Measurements from ENCODE around the gene RAMP1.

Gene RAMP1

GRCh38 chr2:237920673-237921072 is 61.2 kb downstream of the RAMP1 start:
- no peak for DNase-seq (ENCODE audit: extremely low spot score)
- ChIA-PET POLR2A (no interaction called here), CTCF (no interaction called here)
- TF ChIP-seq L3MBTL2 (conservative IDR thresholded peaks at IDR 0.05) (no peak; the same call in 1 of the 2 replicates), FOXK2 (IDR thresholded peaks at IDR 0.05) (no peak), NFRKB (IDR thresholded peaks at IDR 0.05) (no peak), TARDBP (IDR thresholded peaks at IDR 0.05) (no peak), ZNF384 (IDR thresholded peaks at IDR 0.05) (no peak), SP1 (IDR thresholded peaks at IDR 0.05) (no peak), ARNT (IDR thresholded peaks at IDR 0.05) (no peak), CTBP1 (IDR thresholded peaks at IDR 0.05; ENCODE audit: borderline replicate concordance) (no peak), FOXA1 (IDR thresholded peaks at IDR 0.05) (no peak), ELF4 (IDR thresholded peaks at IDR 0.05) (no peak), HDGF (IDR thresholded peaks at IDR 0.05; ENCODE audit: borderline replicate concordance) (no peak), FOXM1 (IDR thresholded peaks at IDR 0.05; ENCODE audit: borderline replicate concordance) (no peak), PKNOX1 (IDR thresholded peaks at IDR 0.05) (no peak), BHLHE40 (IDR thresholded peaks at IDR 0.05; ENCODE audit: borderline replicate concordance) (no peak), SUZ12 (IDR thresholded peaks at IDR 0.05) (no peak)

GRCh38 chr2:237921967-237922492 is 62.6 kb downstream of the RAMP1 start:
- CTCF ChIA-PET, result no interaction called here
- TF ChIP-seq TARDBP (IDR thresholded peaks at IDR 0.05) (no peak), PKNOX1 (IDR thresholded peaks at IDR 0.05) (no peak), BHLHE40 (IDR thresholded peaks at IDR 0.05; ENCODE audit: borderline replicate concordance) (no peak), ARNT (IDR thresholded peaks at IDR 0.05) (no peak), FOXM1 (IDR thresholded peaks at IDR 0.05; ENCODE audit: borderline replicate concordance) (no peak), NFRKB (IDR thresholded peaks at IDR 0.05) (no peak), CTBP1 (IDR thresholded peaks at IDR 0.05; ENCODE audit: borderline replicate concordance) (no peak), FOXK2 (IDR thresholded peaks at IDR 0.05) (no peak), LEF1 (IDR thresholded peaks at IDR 0.05; ENCODE audit: borderline replicate concordance) (no peak), SUZ12 (IDR thresholded peaks at IDR 0.05) (no peak), SP1 (IDR thresholded peaks at IDR 0.05) (no peak), ELF4 (IDR thresholded peaks at IDR 0.05) (no peak), HDGF (IDR thresholded peaks at IDR 0.05; ENCODE audit: borderline replicate concordance) (no peak), FOXA1 (IDR thresholded peaks at IDR 0.05) (no peak), L3MBTL2 (conservative IDR thresholded peaks at IDR 0.05) (no peak), ZNF384 (IDR thresholded peaks at IDR 0.05) (no peak)
- POLR2A ChIA-PET, result no interaction called here
- DNase-seq (ENCODE audit: extremely low spot score), result no peak

GRCh38 chr2:237922641-237923361 is 63.4 kb downstream of the RAMP1 start:
- POLR2A ChIA-PET, result no interaction called here
- no peak for DNase-seq (ENCODE audit: extremely low spot score)
- TF ChIP-seq BHLHE40 (IDR thresholded peaks at IDR 0.05; ENCODE audit: borderline replicate concordance) (no peak), SP1 (IDR thresholded peaks at IDR 0.05) (no peak), FOXM1 (IDR thresholded peaks at IDR 0.05; ENCODE audit: borderline replicate concordance) (no peak), SUZ12 (IDR thresholded peaks at IDR 0.05) (no peak), ELF4 (IDR thresholded peaks at IDR 0.05) (no peak), PKNOX1 (IDR thresholded peaks at IDR 0.05) (no peak), CTBP1 (IDR thresholded peaks at IDR 0.05; ENCODE audit: borderline replicate concordance) (no peak), HDGF (IDR thresholded peaks at IDR 0.05; ENCODE audit: borderline replicate concordance) (no peak), FOXK2 (IDR thresholded peaks at IDR 0.05) (no peak), ZNF384 (IDR thresholded peaks at IDR 0.05) (no peak), ARNT (IDR thresholded peaks at IDR 0.05) (no peak), LEF1 (IDR thresholded peaks at IDR 0.05; ENCODE audit: borderline replicate concordance) (no peak), L3MBTL2 (conservative IDR thresholded peaks at IDR 0.05) (no peak), NFRKB (IDR thresholded peaks at IDR 0.05) (no peak), FOXA1 (IDR thresholded peaks at IDR 0.05) (no peak), TARDBP (IDR thresholded peaks at IDR 0.05) (no peak)
- CTCF ChIA-PET, result no interaction called here

- ChIA-PET CTCF (no interaction called here), POLR2A (no interaction called here)
- TF ChIP-seq L3MBTL2 (conservative IDR thresholded peaks at IDR 0.05), result no peak
- TF ChIP-seq ZNF384 (IDR thresholded peaks at IDR 0.05), result no peak
- no peak for TF ChIP-seq NFRKB (IDR thresholded peaks at IDR 0.05)
- no peak for TF ChIP-seq ELF4 (IDR thresholded peaks at IDR 0.05)
- no peak for TF ChIP-seq ARNT (IDR thresholded peaks at IDR 0.05)
- no peak for TF ChIP-seq TARDBP (IDR thresholded peaks at IDR 0.05)
- peak; percentile 80 for DNase-seq (ENCODE audit: extremely low spot score)
Measured at GRCh38 chr2:237923481-237924163, 64.2 kb downstream of the RAMP1 start.

GRCh38 chr2:237924164-237924534 is 64.7 kb downstream of the RAMP1 start:
- TF ChIP-seq ARNT (IDR thresholded peaks at IDR 0.05) (no peak), FOXA1 (IDR thresholded peaks at IDR 0.05) (no peak), ZNF384 (IDR thresholded peaks at IDR 0.05) (no peak), FOXK2 (IDR thresholded peaks at IDR 0.05) (no peak), L3MBTL2 (conservative IDR thresholded peaks at IDR 0.05) (no peak), TARDBP (IDR thresholded peaks at IDR 0.05) (no peak), BHLHE40 (IDR thresholded peaks at IDR 0.05; ENCODE audit: borderline replicate concordance) (no peak), SUZ12 (IDR thresholded peaks at IDR 0.05) (no peak), PKNOX1 (IDR thresholded peaks at IDR 0.05) (no peak), LEF1 (IDR thresholded peaks at IDR 0.05; ENCODE audit: borderline replicate concordance) (no peak)
- POLR2A ChIA-PET, result no interaction called here
- CTCF ChIA-PET, result no interaction called here

More at GRCh38 chr2:237924164-237924534, 64.7 kb downstream of the RAMP1 start:
- no peak for DNase-seq (ENCODE audit: extremely low spot score)

Data from HEK293T (cell line).